GOT3 (cell line): Measurements from ENCODE around the gene CPA1.

Experiments
- DNase-seq: peaks from one replicate; lab custom pipeline; 2025; ENCODE audit warnings: mixed read lengths; lab: John Stamatoyannopoulos, UW

CPA1 gene

GRCh38 chr7:130356121-130356875 is 24.0 kb upstream of the CPA1 start:
- DNase-seq: peak; percentile 43

- no peak for DNase-seq
Observed at GRCh38 chr7:130356876-130357611, 23.2 kb upstream of the CPA1 start.

GRCh38 chr7:130358471-130358870 is 21.8 kb upstream of the CPA1 start:
- no peak for DNase-seq

- no peak for DNase-seq
Observed at GRCh38 chr7:130359276-130359857, 20.9 kb upstream of the CPA1 start.

- DNase-seq: no peak
Observed at GRCh38 chr7:130360518-130360917, 19.8 kb upstream of the CPA1 start.

GRCh38 chr7:130361681-130362080 is 18.6 kb upstream of the CPA1 start:
- no peak for DNase-seq

GRCh38 chr7:130362251-130362816 is 18.0 kb upstream of the CPA1 start:
- DNase-seq: no peak

GRCh38 chr7:130363026-130363847 is 17.1 kb upstream of the CPA1 start:
- peak; percentile 22 for DNase-seq

- no peak for DNase-seq
Observed at GRCh38 chr7:130364451-130364850, 15.8 kb upstream of the CPA1 start.

GRCh38 chr7:130365088-130365487 is 15.2 kb upstream of the CPA1 start:
- DNase-seq: no peak

GRCh38 chr7:130365511-130366441 is 14.5 kb upstream of the CPA1 start:
- peak; percentile 55 for DNase-seq

- no peak for DNase-seq
Observed at GRCh38 chr7:130366564-130366963, 13.7 kb upstream of the CPA1 start.

GRCh38 chr7:130367088-130367755 is 13.1 kb upstream of the CPA1 start:
- no peak for DNase-seq

GRCh38 chr7:130367836-130368746 is 12.2 kb upstream of the CPA1 start:
- no peak for DNase-seq

GRCh38 chr7:130369110-130369711 is 11.1 kb upstream of the CPA1 start:
- no peak for DNase-seq

- no peak for DNase-seq
Observed at GRCh38 chr7:130369831-130370550, 10.3 kb upstream of the CPA1 start.

- no peak for DNase-seq
Observed at GRCh38 chr7:130371046-130371445, 9.2 kb upstream of the CPA1 start.
